GM21825 (cell line): ENCODE measurements around the gene AP5B1.
A peak's percentile ranks its signal among the peaks of the same experiment; 100 is the strongest.

Experiments used
- ATAC-seq: cut with Tn5 transposase; IDR thresholded peaks from one replicate; pipeline ENCODE4 v1.9.1; 2021; ENCODE audit warnings: mild to moderate bottlenecking, moderate library complexity; ENCODE audit not compliant: unreplicated experiment

Gene AP5B1

GRCh38 chr11:65801153-65801987 lies 20.6 kb upstream of the AP5B1 start:
- ATAC-seq: no peak

- ATAC-seq: no peak
Observed at GRCh38 chr11:65798882-65799281, 18.1 kb upstream of the AP5B1 start.

GRCh38 chr11:65797711-65798110 lies 16.9 kb upstream of the AP5B1 start:
- ATAC-seq: no peak

GRCh38 chr11:65796726-65797601 lies 16.2 kb upstream of the AP5B1 start:
- no peak for ATAC-seq

- no peak for ATAC-seq
Observed at GRCh38 chr11:65794570-65795510, 14.1 kb upstream of the AP5B1 start.

- ATAC-seq: no peak
Observed at GRCh38 chr11:65793625-65794400, 13.0 kb upstream of the AP5B1 start.

- no peak for ATAC-seq
Observed at GRCh38 chr11:65793144-65793581, 12.4 kb upstream of the AP5B1 start.

GRCh38 chr11:65792456-65792855 lies 11.7 kb upstream of the AP5B1 start:
- ATAC-seq: no peak

- peak; percentile 71 for ATAC-seq
Observed at GRCh38 chr11:65791719-65792213, 11.0 kb upstream of the AP5B1 start.

- no peak for ATAC-seq
Observed at GRCh38 chr11:65790902-65791650, 10.3 kb upstream of the AP5B1 start.

- no peak for ATAC-seq
Observed at GRCh38 chr11:65790104-65790901, 9.5 kb upstream of the AP5B1 start.

GRCh38 chr11:65789230-65790103 lies 8.7 kb upstream of the AP5B1 start:
- no peak for ATAC-seq

- no peak for ATAC-seq
Observed at GRCh38 chr11:65788821-65789220, 8.0 kb upstream of the AP5B1 start.

GRCh38 chr11:65787649-65788622 lies 7.2 kb upstream of the AP5B1 start:
- no peak for ATAC-seq

GRCh38 chr11:65786786-65787636 lies 6.2 kb upstream of the AP5B1 start, which contains the start of gene OVOL1:
TSS of gene OVOL1 (plus strand) at chr11:65787063. CDS start at chr11:65787374, 311 bp downstream.
- no peak for ATAC-seq
